Gastroesophageal sphincter (tissue), 4 donors: ENCODE measurements around the gene TRPM5. TPM values are rescaled to one million over a fixed set of nuclear protein-coding genes. Genes with fewer than 3 reads are reported as not detected.
A peak's percentile ranks its signal among the peaks of the same experiment; 100 is the strongest.

Experiments
- ATAC-seq: fragments of 150-250 bp; one replicate; pipeline ENCODE4 v1.9.1; 2016; ENCODE audit warnings: mild to moderate bottlenecking, moderate library complexity
- H3K27ac ChIP-seq, 4 donors: fragments of 200-600 bp; sonication (generic) in 3 of 4; 1 replicate in 3 of 4; 2 replicates in 1 of 4; pipeline ENCODE4 v1.5.1; 2016 to 2019
- H3K27me3 ChIP-seq: fragments of 200-600 bp; sonication (generic); one replicate; pipeline ENCODE4 v1.5.1; 2019
- H3K36me3 ChIP-seq, 2 donors: fragments of 200-600 bp; sonication (generic); one replicate each; pipeline ENCODE4 v1.5.1; 2019; ENCODE audit warnings: control low read depth in 1 of 2
- H3K4me1 ChIP-seq, 3 donors: fragments of 200-600 bp; sonication (generic); 1 replicate in 2 of 3; 2 replicates in 1 of 3; pipeline ENCODE4 v1.5.1; 2016 to 2019; ENCODE audit warnings: control low read depth in 2 of 3
- H3K4me3 ChIP-seq, 2 donors: fragments of 200-600 bp; sonication (generic); one replicate each; pipeline ENCODE4 v1.5.1; 2019; ENCODE audit warnings: mild to moderate bottlenecking in 1 of 2, moderate library complexity in 1 of 2
- H3K9me3 ChIP-seq, 3 donors: fragments of 200-600 bp; sonication (generic); one replicate each; pipeline ENCODE4 v1.5.1; 2017 to 2019; ENCODE audit warnings: control low read depth in 2 of 3
- EP300 ChIP-seq: sonication (generic); formaldehyde crosslinking; IDR thresholded peaks from one replicate; pipeline ENCODE4 v1.6.1; 2017; ENCODE audit warnings: antibody characterized with exemption, mild to moderate bottlenecking
- POLR2A ChIP-seq, 2 donors: fragments of 450-650 bp; IDR thresholded peaks; one replicate each; pipeline ENCODE4 v1.6.1; 2017; ENCODE audit warnings: antibody characterized with exemption in 2 of 2, mild to moderate bottlenecking in 2 of 2, moderate library complexity in 1 of 2
- POLR2AphosphoS5 ChIP-seq: sonication (generic); formaldehyde crosslinking; IDR thresholded peaks from one replicate; pipeline ENCODE4 v1.6.1; 2017; ENCODE audit warnings: antibody characterized with exemption
- WGBS, 2 donors: methylation state at CpG; one replicate each; pipeline ENCODE4 v1.1.5; 2018; ENCODE audit warnings: low coverage in 1 of 2; 5-methylcytosine and 5-hydroxymethylcytosine counted together
- total RNA-seq, 4 donors: library from RNA; depleted of rRNA; stranded (reverse); fragments of >200 nt; gene quantifications; one replicate each; pipeline ENCODE4 v1.1.0, GENCODE V29; 2016
- TF ChIP-seq, protein P1 (sequence below), 4 experiments: fragments of 200-600 bp in 2 of 4; fragments of 450-650 bp in 2 of 4; sonication (generic) in 1 of 4; IDR thresholded peaks; one replicate each; pipeline ENCODE4 v1.5.1; 2017 to 2019; ENCODE audit warnings: antibody characterized with exemption in 4 of 4, mild to moderate bottlenecking in 2 of 4, moderate library complexity in 2 of 4

The TRPM5 gene
- total RNA-seq, 4 donors from 2014 or later: not detected

DNA sequence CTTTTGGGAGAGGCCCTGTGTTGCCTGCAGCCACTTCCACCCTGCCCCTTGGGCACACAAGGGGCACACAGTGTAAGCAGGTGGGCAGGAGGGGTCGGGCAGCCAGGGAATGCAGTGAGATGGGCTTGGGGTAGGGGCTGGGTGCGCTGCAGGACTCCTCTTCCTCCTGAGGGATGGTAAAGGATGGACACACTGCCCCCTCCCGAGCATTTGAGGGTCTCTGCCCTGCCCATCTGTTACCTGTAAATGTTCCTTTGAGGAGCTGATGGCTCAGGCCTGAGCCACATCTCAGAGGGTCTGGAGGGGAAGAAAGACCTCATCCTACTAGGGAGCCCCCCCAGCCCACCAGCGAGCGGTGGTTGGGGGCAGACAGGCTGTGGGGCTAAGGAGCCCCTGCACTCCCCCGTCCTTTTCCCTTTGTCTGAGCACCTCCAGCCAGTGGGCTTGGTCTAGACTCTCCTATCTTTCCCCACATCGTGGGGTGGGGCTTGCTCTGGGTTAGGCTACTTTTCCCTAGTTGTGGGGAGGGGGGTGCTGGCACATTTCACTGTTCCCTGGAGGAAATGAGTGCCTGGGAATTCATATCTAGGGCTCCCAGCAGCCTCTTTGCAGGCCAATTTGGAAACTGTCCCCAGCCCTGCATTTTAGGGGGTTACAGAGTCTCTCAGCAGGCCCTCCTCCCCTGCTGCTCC, 45.5 kb downstream of the TRPM5 start:
- peak overlapping the region; percentile 96 to 99 (median 98) for H3K27ac ChIP-seq
- peaks cover 0 to 70% of the 10 kb centered on the region in 2 donors for H3K36me3 ChIP-seq
- WGBS, 2 donors: 80% methylated on average over 1 of the region's 7 CpGs; no CpG with 5 or more reads in 1 of the 2 donors
- no peaks in the 10 kb centered on the region for H3K9me3 ChIP-seq
- TF ChIP-seq POLR2AphosphoS5 (no peak), POLR2A (IDR thresholded peaks at IDR 0.05) (no peak), EP300 (no peak)
- TF ChIP-seq, protein P1, sequence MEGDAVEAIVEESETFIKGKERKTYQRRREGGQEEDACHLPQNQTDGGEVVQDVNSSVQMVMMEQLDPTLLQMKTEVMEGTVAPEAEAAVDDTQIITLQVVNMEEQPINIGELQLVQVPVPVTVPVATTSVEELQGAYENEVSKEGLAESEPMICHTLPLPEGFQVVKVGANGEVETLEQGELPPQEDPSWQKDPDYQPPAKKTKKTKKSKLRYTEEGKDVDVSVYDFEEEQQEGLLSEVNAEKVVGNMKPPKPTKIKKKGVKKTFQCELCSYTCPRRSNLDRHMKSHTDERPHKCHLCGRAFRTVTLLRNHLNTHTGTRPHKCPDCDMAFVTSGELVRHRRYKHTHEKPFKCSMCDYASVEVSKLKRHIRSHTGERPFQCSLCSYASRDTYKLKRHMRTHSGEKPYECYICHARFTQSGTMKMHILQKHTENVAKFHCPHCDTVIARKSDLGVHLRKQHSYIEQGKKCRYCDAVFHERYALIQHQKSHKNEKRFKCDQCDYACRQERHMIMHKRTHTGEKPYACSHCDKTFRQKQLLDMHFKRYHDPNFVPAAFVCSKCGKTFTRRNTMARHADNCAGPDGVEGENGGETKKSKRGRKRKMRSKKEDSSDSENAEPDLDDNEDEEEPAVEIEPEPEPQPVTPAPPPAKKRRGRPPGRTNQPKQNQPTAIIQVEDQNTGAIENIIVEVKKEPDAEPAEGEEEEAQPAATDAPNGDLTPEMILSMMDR (IDR thresholded peaks at IDR 0.05): no peak
- H3K4me3 ChIP-seq: no peak overlapping the region
- peaks cover 0 to 52% (median 24%) of the 10 kb centered on the region in 3 donors for H3K4me1 ChIP-seq
- ATAC-seq: no peak
- no peaks in the 10 kb centered on the region for H3K27me3 ChIP-seq

DNA sequence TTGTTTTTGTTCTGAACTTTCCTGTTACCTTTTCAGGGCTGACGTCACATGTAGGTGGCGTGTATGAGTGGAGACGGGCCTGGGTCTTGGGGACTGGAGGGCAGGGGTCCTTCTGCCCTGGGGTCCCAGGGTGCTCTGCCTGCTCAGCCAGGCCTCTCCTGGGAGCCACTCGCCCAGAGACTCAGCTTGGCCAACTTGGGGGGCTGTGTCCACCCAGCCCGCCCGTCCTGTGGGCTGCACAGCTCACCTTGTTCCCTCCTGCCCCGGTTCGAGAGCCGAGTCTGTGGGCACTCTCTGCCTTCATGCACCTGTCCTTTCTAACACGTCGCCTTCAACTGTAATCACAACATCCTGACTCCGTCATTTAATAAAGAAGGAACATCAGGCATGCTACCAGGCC, 47.3 kb downstream of the TRPM5 start:
- Histone ChIP-seq H3K36me3 (peaks cover 0 to 70% of the 10 kb centered on the region in 2 donors), H3K27ac (peak overlapping the region in 2 of 4 donors; percentile 99 to 100), H3K27me3 (no peaks in the 10 kb centered on the region), H3K4me3 (no peak overlapping the region), H3K9me3 (no peaks in the 10 kb centered on the region), H3K4me1 (peaks cover 0 to 62% (median 20%) of the 10 kb centered on the region in 3 donors)
- WGBS, 2 donors: 93% methylated on average over 3 of the region's 12 CpGs; no CpG with 5 or more reads in 1 of the 2 donors
- TF ChIP-seq, protein P1 (IDR thresholded peaks at IDR 0.05): no peak
- TF ChIP-seq POLR2A (IDR thresholded peaks at IDR 0.05) (no peak), POLR2AphosphoS5 (no peak), EP300 (no peak)
- ATAC-seq: no peak

DNA sequence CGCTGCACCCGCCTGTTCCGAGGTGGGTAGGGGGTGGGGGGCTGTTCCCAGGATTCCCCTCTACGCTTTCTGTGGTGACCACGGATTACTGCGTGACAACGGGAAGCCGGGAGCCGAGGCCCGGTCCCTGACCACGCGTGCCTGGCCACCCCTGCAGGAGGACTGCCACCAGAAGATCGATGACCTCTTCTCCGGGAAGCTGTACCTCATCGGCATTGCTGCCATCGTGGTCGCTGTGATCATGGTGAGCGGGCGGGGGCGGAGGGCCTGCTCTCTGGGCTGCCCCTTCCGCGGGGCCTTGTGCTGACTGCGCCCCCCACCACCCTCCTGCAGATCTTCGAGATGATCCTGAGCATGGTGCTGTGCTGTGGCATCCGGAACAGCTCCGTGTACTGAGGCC, 47.8 kb downstream of the TRPM5 start:
- no peak for TF ChIP-seq EP300
- no peak for TF ChIP-seq POLR2AphosphoS5
- Histone ChIP-seq H3K27ac (peak overlapping the region in 3 of 4 donors; percentile 31 to 100 (median 99)), H3K4me3 (no peak overlapping the region), H3K4me1 (peaks cover 0 to 62% (median 15%) of the 10 kb centered on the region in 3 donors), H3K9me3 (no peaks in the 10 kb centered on the region), H3K36me3 (peaks cover 0 to 74% of the 10 kb centered on the region in 2 donors), H3K27me3 (no peaks in the 10 kb centered on the region)
- WGBS, 2 donors: 64% methylated on average over 5 of the region's 26 CpGs; no CpG with 5 or more reads in 1 of the 2 donors
- ATAC-seq: no peak

DNA sequence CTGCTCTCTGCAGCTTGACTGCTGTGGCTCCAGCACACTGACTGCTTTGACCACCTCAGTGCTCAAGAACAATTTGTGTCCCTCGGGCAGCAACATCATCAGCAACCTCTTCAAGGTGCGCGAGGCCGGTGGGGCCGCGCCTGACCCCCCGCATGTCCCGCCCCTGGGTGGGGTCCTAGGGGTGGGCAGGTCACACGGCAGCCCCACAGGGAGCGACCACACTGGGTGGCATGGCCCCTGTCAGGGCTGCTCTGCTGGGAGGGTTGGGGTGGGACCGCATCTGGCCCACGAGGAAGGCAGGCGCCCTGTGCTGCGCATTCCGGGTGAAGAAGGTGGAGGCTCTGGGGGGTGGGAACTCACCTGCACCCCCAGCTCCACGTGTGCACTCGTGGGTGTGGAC, 48.5 kb downstream of the TRPM5 start:
- H3K36me3 ChIP-seq: peaks cover 0 to 80% of the 10 kb centered on the region in 2 donors
- no peaks in the 10 kb centered on the region for H3K9me3 ChIP-seq
- ATAC-seq: no peak
- no peak for TF ChIP-seq EP300
- TF ChIP-seq POLR2AphosphoS5: no peak
- no peak for TF ChIP-seq POLR2A (IDR thresholded peaks at IDR 0.05)
- TF ChIP-seq, protein P1 (IDR thresholded peaks at IDR 0.05): no peak
- no peaks in the 10 kb centered on the region for H3K27me3 ChIP-seq
- H3K4me1 ChIP-seq: peaks cover 0 to 65% (median 19%) of the 10 kb centered on the region in 3 donors
- 40% methylated on average over 1 of the region's 17 CpGs; no CpG with 5 or more reads in 1 of the 2 donors for WGBS, 2 donors
- H3K4me3 ChIP-seq: no peak overlapping the region
- peak overlapping the region in 2 of 4 donors; percentile 99 to 100 for H3K27ac ChIP-seq

DNA sequence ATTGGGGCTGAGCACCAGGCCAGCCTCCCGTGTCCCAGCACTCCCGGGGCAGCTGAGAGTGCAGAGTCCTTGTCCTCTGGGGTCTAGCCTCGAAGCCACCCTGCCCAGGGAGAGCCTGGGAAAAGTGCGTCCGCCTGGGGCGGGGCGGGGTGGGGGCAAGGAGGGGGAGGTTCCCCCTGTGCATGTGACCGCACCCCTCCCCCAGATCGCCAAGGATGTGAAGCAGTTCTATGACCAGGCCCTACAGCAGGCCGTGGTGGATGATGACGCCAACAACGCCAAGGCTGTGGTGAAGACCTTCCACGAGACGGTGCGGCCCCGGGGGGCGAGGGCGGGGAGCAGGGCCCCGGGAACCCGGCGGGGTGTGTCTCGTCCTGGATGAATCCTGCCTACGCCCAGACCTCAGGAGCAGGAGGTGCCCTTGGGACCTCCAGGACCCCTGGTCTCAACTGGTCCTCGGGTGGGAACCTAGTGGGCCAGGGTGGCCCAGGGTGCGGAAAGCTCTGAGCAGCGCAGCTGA, 49.0 kb downstream of the TRPM5 start:
- Histone ChIP-seq H3K27me3 (no peaks in the 10 kb centered on the region), H3K4me3 (no peak overlapping the region), H3K36me3 (peaks cover 0 to 86% of the 10 kb centered on the region in 2 donors), H3K9me3 (no peaks in the 10 kb centered on the region), H3K27ac (peak overlapping the region in 3 of 4 donors; percentile 99 to 100 (median 100)), H3K4me1 (peaks cover 0 to 71% (median 22%) of the 10 kb centered on the region in 3 donors)
- TF ChIP-seq EP300 (no peak), POLR2A (IDR thresholded peaks at IDR 0.05) (no peak), POLR2AphosphoS5 (no peak)
- TF ChIP-seq, protein P1 (IDR thresholded peaks at IDR 0.05): no peak
- WGBS, 2 donors: no CpG with 5 or more reads among the region's 26 CpGs
- no peak for ATAC-seq
